K562 (cell line): Measurements from ENCODE around the gene SOX15. TPM values are rescaled to one million over a fixed set of nuclear protein-coding genes. Genes with fewer than 3 reads are reported as not detected.
A peak's percentile ranks its signal among the peaks of the same experiment; 100 is the strongest.

Experiments
- ATAC-seq: fragments of 200-7000 bp; cut with Tn5 transposase; 3 replicates; pipeline ENCODE4 v1.9.1; 2020; ENCODE audit warnings: moderate library complexity
- BruUV-seq: library from RNA; stranded (reverse); fragments of 400-500 nt; replicated peaks from 2 replicates; lab custom pipeline; 2021; lab: Mats Ljungman, UMichigan
- CTCF ChIA-PET: fragments of 300-600 bp; formaldehyde crosslinking; extraction: SDS; loops from one replicate; lab custom pipeline; 2021; ENCODE audit warnings: low intra/inter-chr PET ratio; lab: Yijun Ruan, JAX
- POLR2A ChIA-PET: fragments of 300-600, 350-650 bp; sonication (Branson Sonifier 250); formaldehyde crosslinking; extraction: SDS; loops from one replicate; lab custom pipeline; 2021; ENCODE audit warnings: antibody characterized with exemption, inconsistent platforms; lab: Yijun Ruan, JAX
- DNase-seq, 4 experiments: peaks; one replicate each; pipeline versions ENCODE4 v3.0.0 to v3.0.0-alpha.2; 2011 to 2018; ENCODE audit warnings: low spot score in 3 of 4, mixed read lengths in 3 of 4; ENCODE audit errors: extremely low read depth in 1 of 4
- FAIRE-seq: peaks from 2 replicates; lab custom pipeline; 2011; peaks lifted over from hg19 to GRCh38; lab: Jason Lieb, UNC
- H2AFZ ChIP-seq: 2 replicates; pipeline ENCODE4 v1.6.0; 2011; ENCODE audit warnings: low read depth, low read length, control low read depth, inconsistent platforms
- H3K27ac ChIP-seq: fragments of 200-600 bp; 3 replicates; pipeline ENCODE4 v1.8.0; 2011; ENCODE audit warnings: low read depth, mild to moderate bottlenecking, control low read depth, inconsistent platforms, low read length, moderate library complexity, mixed read lengths; ENCODE audit errors: extremely low read depth
- H3K27me3 ChIP-seq, 2 experiments: fragments of 300-600 bp in 1 of 2; 2 replicates in 1 of 2; 3 replicates in 1 of 2; pipeline versions ENCODE4 v1.6.0 to v1.8.0; 2011; ENCODE audit warnings: inconsistent platforms in 2 of 2, low read length in 2 of 2, mild to moderate bottlenecking in 1 of 2, mixed read lengths in 1 of 2, moderate library complexity in 1 of 2; ENCODE audit not compliant: control insufficient read depth in 2 of 2, insufficient read depth in 2 of 2
- H3K36me3 ChIP-seq: fragments of 300-600 bp; 3 replicates; pipeline ENCODE4 v1.8.0; 2011; ENCODE audit warnings: mild to moderate bottlenecking, low read length, inconsistent platforms; ENCODE audit not compliant: control insufficient read depth, insufficient read depth
- H3K4me1 ChIP-seq, 2 experiments: fragments of 200-600 bp in 1 of 2; replicated peaks in 1 of 2; 2 replicates in 1 of 2; 3 replicates in 1 of 2; pipeline versions ENCODE4 v1.5.1 to v1.8.0; 2011; ENCODE audit warnings: inconsistent platforms in 2 of 2, low read length in 2 of 2, mild to moderate bottlenecking in 1 of 2, mixed read lengths in 1 of 2, moderate library complexity in 1 of 2; ENCODE audit not compliant: control insufficient read depth in 2 of 2, insufficient read depth in 2 of 2
- H3K4me2 ChIP-seq: 2 replicates; pipeline ENCODE4 v1.6.1; 2011; ENCODE audit warnings: low read length, control low read depth, inconsistent platforms, mixed read lengths; ENCODE audit not compliant: insufficient read depth
- H3K4me3 ChIP-seq: fragments of 200-600 bp; sonication (generic), shearing (Covaris generic); 2 replicates; pipeline ENCODE4 v1.5.1; 2016; ENCODE audit warnings: control low read depth, inconsistent platforms
- H3K79me2 ChIP-seq: fragments of 200-600 bp; 3 replicates; pipeline ENCODE4 v1.8.0; 2011; ENCODE audit warnings: low read length, inconsistent platforms; ENCODE audit not compliant: control insufficient read depth, insufficient read depth
- H3K9ac ChIP-seq, 2 experiments: 2 replicates each; pipeline versions ENCODE4 v1.6.0 to v1.6.1; 2011; ENCODE audit warnings: low read depth in 2 of 2, low read length in 2 of 2, control low read depth in 1 of 2, inconsistent platforms in 1 of 2, mild to moderate bottlenecking in 1 of 2, mixed read lengths in 1 of 2; ENCODE audit not compliant: insufficient read depth in 1 of 2
- H3K9me1 ChIP-seq: one replicate; pipeline ENCODE4 v1.6.0; 2011; ENCODE audit warnings: inconsistent platforms, mild to moderate bottlenecking, low read length, moderate library complexity; ENCODE audit not compliant: control insufficient read depth, insufficient read depth
- H3K9me3 ChIP-seq: replicated peaks from 2 replicates; pipeline ENCODE4 v1.5.1; 2011; ENCODE audit warnings: low read depth, low read length, inconsistent platforms; ENCODE audit not compliant: control insufficient read depth, insufficient read depth
- H4K20me1 ChIP-seq: replicated peaks from 2 replicates; pipeline ENCODE4 v1.6.1; 2011; ENCODE audit warnings: low read length, inconsistent platforms, mixed read lengths; ENCODE audit not compliant: control insufficient read depth, insufficient read depth
- FOXK2 ChIP-seq, 2 experiments: fragments of 450-650 bp; IDR thresholded peaks in 1 of 2; conservative IDR thresholded peaks in 1 of 2; 2 replicates each; pipeline ENCODE4 v1.6.1; 2016; ENCODE audit warnings: low read depth in 2 of 2, mild to moderate bottlenecking in 1 of 2
- RCOR1 ChIP-seq, 2 experiments: IDR thresholded peaks; 2 replicates each; pipeline ENCODE4 v1.6.1; 2012; ENCODE audit warnings: low read depth in 2 of 2, low read length in 2 of 2, borderline replicate concordance in 1 of 2, improper control_type of control experiment in 1 of 2
- TSHZ1 ChIP-seq: fragments of 250-450 bp; sonication (Bioruptor Pico); IDR thresholded peaks from 2 replicates; pipeline ENCODE4 v1.4.0; 2020; ENCODE audit warnings: mild to moderate bottlenecking, moderate library complexity
- ZNF395 ChIP-seq: fragments of 200-800 bp; sonication (Bioruptor generic); IDR thresholded peaks from 2 replicates; pipeline ENCODE4 v1.6.1; 2017; ENCODE audit warnings: missing genetic modification characterization, missing compliant biosample characterization
- ZNF764 ChIP-seq: fragments of 250-450 bp; sonication (Bioruptor Pico); IDR thresholded peaks from 2 replicates; pipeline ENCODE4 v1.4.0; 2020; ENCODE audit warnings: low read depth, mild to moderate bottlenecking, moderate library complexity
- WGBS: fragments of 100-300 bp; shearing (Covaris generic); methylation state at CpG from one replicate; pipeline ENCODE4 v1.1.6; 2016; ENCODE audit warnings: low coverage, mixed read lengths; ENCODE audit not compliant: insufficient coverage; ENCODE audit errors: missing lambda C conversion rate; 5-methylcytosine and 5-hydroxymethylcytosine counted together
- in situ Hi-C: fragments of 300-500 bp; cut with MboI; formaldehyde crosslinking; loops from 4 replicates; pipeline ENCODE4 v1.15.0; 2018; ENCODE audit warnings: inconsistent platforms, mixed read lengths
- intact Hi-C: fragments of 100-400 bp; cut with micrococcal nuclease; formaldehyde crosslinking; loops from 2 replicates; pipeline ENCODE4 v1.14.2; 2022
- polyA plus RNA-seq, 8 experiments: library from polyadenylated mRNA; depleted of rRNA in 4 of 8; stranded (reverse) in 5 of 8; unstranded in 3 of 8; fragments of >200 nt; fragmentation: Nextera tagmentation in 2 of 8; fragmentation: Illumina TruSeq in 1 of 8; extraction: Ambion mirVana in 2 of 8; extraction: Trizol in 1 of 8; gene quantifications; 2 replicates each; pipeline versions ENCODE4 v1.2.1 to v1.2.3, GENCODE V29; 2011 to 2014; ENCODE audit warnings: inconsistent platforms in 1 of 8, missing spikeins in 1 of 8
- total RNA-seq, 7 experiments: library from RNA; depleted of rRNA in 6 of 7; stranded (reverse); fragments of >200 nt in 6 of 7; fragmentation: Illumina TruSeq in 2 of 7; extraction: Trizol in 2 of 7; gene quantifications; 2 replicates each; pipeline versions ENCODE4 v1.2.1 to v1.2.3, GENCODE V29; 2011 to 2021; ENCODE audit warnings: low replicate concordance in 1 of 7

The SOX15 gene
- total and polyA plus RNA-seq, 9 of the 15 experiments (the other 6 are each of a cell fraction or from before 2014, with no cell fraction given) = 0.07 to 0.33 (median 0.19) TPM; not detected in 5

GRCh38 chr17:7557147-7557764 is 32.6 kb downstream of the SOX15 start:
- no peaks in the 10 kb centered on the region for H4K20me1 ChIP-seq
- peaks cover 11% of the 10 kb centered on the region for H3K79me2 ChIP-seq
- no peaks in the 10 kb centered on the region for H3K27me3 ChIP-seq
- H3K4me1 ChIP-seq = peaks cover 10 to 48% of the 10 kb centered on the region in 2 experiments; a peak in 4 of 5 replicates
- peak overlapping the region in 1 of 2 experiments; percentile 20; a peak in 1 of 4 replicates for H3K9ac ChIP-seq
- H3K4me3 ChIP-seq = no peak overlapping the region
- H3K27ac ChIP-seq = no peak overlapping the region
- no peak for TF ChIP-seq FOXK2 (conservative IDR thresholded peaks at IDR 0.05 in 1 of 2, IDR thresholded peaks at IDR 0.05 in 1 of 2; ENCODE audit: low read depth in 2 of 2)
- no peak for TF ChIP-seq ZNF395 (CRISPR knock-in tag)
- no peak for TF ChIP-seq RCOR1 (IDR thresholded peaks at IDR 0.05; ENCODE audit: borderline replicate concordance in 1 of 2, low read depth in 2 of 2, low read length in 2 of 2)
- TF ChIP-seq TSHZ1 (CRISPR knock-in tag) = no peak
- no peak for TF ChIP-seq ZNF764 (CRISPR knock-in tag)
- FAIRE-seq = no peak
- DNase-seq = no peak
- ChIA-PET CTCF (no interaction called here), POLR2A (interaction anchor here (0.6 to 1.2 kb wide), 5 partner anchors 19 to 298 kb away, joined by 3 read pairs; no protein-coding TSS in a partner anchor)
- no peak for ATAC-seq
- intact Hi-C loops (no loop called here), in situ Hi-C loops (loop anchor here (10.0 to 25.0 kb wide), 2 partner anchors 202 to 520 kb away; partner anchors contain the start of genes KCTD11, SLC16A11, SLC16A13 and TMEM95)
- no TSS peak for BruUV-seq
- no peaks in the 10 kb centered on the region for H3K9me1 ChIP-seq
- H3K9me3 ChIP-seq = no peaks in the 10 kb centered on the region
- no peak overlapping the region for H2AFZ ChIP-seq
- 70% methylated on average over 17 of the region's 19 CpGs for WGBS
- H3K4me2 ChIP-seq = no peak overlapping the region
- no peaks in the 10 kb centered on the region for H3K36me3 ChIP-seq
